ENCODE measurements around the gene ATXN1.
"Not testable (repeated sequence)": the region's sequence is repeated elsewhere in the genome, so short reads cannot be mapped to it uniquely, and the experiment has no call there.

Gene ATXN1

DNA sequence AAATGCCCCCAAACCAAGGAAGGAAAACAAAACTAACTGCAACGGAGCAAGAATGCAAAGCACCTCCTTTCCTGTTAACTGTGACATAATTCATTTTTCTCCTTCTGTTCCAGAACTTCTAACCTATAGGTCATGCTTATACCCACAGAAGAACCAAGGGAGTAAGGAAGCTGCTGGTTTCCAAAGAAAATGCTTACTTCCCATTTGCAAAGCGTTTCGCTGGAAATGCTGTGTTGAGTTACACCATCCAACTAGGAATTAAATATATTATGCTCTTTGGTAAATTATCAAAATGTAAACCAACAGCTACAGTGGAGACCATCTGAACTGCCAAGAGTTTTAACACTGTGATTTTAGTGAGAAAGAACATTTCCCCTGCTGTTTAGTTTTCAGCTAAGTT lies 42.9 kb downstream of the ATXN1 start:
- FAIRE-seq, result no peak

DNA sequence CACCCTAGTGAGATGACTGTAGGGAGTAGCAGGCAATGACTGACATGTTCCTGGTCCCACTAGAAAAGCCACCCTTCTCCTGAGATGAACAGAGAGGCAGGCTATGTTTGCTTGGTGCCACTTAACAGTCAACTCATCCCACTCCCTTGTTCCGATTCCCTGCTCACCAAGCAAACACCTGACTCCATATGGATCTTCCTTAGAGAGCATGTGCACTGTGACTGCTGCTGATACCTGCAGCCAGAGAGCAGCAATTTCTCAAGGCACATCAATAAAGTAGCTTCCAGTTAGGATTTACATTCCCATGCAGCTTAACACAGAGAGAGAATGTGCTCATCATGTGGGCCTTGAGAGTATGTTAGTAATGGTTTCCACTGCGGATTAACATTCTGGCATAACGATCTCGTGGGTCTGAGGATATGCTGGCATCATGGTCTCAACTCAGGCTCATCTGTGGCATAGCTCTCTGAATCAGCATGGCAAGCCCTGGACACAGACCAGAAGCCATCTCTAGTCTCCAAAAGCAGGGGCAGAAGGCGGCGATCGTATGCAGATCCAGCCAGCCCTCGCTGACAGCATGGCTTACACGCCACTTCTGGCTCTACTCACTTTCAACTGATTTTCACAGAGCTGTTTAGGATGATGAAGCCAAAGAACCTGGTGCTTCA lies 43.9 kb downstream of the ATXN1 start:
- FAIRE-seq, result no peak

DNA sequence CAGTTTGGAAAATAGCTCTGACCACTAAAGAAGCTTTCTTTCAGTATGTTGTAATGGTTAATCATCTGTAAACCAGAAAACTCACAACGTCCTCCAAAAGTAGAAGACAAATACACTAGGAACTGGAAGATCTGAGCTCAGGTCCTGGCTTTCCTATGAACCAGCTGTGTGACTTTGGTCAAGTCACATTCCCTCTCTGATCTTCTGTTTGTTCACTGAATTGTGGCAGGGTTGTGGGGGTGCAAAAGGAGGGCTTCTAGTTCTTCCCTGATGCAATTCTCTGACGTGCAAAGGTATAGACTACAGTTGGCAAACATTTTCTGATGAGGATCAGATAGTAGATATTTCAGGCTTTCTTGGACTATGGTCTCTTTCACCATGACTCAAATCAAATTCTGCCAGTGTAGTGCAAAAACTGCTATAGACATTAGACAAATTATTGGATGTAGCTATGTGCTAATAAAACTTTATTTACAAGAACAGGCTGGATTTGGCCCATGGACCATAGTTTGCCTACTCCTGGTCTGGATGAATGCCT lies 44.9 kb downstream of the ATXN1 start:
- FAIRE-seq, result no peak

DNA sequence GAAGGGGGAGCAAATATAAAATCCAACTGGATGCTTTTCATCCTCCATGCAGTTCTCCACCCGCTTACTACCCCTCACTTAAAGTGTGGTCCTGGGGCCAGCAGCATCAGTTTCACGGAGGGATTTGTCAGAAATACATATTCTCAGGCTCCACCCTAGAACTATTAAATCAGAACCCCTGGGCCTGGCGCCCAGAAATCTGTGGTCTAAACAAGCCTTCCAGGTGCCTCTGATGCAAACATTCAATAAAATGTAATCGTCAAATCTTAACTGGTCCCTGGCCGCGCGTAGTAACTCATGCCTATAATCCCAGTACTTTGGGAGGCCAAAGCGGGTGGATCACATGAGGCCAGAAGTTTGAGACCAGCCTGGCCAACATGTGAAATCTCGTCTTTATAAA lies 47.7 kb downstream of the ATXN1 start:
- FAIRE-seq, result no peak

DNA sequence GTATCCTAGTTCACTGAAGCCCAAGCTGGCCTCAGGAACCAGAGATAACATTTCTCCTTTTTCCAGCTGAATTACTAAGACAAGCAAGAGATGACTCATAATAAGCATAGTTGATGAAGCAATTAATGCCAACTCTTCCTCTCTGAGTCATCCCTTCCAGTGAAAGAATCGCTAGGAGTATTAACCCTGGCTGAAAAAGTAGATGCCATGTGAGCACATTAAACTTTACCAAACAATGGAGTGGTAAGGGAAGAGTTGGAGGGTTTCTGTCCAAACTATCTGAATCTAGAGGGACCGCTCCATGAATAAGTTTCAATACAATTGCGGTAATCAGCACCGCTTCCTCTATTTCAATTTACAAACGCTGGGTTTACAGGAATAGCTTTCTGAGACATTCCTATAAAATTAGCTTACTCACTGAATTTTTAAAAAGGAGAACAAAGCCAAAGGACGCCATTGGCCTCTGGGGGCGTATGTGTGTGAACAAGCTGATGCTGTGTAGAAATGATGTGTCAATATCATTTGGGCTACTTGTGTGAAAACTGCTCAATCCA lies 48.3 kb downstream of the ATXN1 start:
- FAIRE-seq, result no peak

DNA sequence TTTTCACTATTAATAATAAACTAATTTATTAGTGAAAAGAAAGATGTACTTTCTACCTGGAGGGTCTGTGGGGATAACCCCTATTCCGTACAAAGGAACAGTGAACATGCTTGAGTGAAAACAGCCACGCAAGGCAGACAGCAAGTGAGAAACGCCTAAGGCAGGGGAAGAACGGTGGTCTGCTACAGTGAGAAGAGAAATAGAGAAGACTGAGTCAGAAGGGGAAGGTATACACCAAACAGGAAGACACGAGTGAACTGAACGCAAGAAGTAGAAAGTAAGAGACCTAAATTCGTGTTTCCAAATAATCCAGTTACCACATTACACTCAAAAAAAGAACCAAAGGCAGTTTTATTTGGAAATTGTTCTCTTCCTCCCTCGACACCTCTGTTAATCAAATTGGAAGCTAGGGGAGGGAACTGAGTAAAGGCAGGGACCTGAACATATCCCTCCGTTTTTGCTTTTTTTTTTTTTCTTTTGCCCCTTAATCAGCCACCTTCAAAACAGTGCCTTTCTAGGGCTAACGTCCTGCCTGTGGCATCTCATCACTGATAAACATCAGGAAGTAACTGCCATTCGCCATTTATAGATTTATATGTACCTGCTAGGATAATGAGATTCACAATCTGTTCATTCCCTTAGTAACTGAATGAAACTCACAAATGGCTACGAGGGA lies 48.9 kb downstream of the ATXN1 start:
- no peak for FAIRE-seq

DNA sequence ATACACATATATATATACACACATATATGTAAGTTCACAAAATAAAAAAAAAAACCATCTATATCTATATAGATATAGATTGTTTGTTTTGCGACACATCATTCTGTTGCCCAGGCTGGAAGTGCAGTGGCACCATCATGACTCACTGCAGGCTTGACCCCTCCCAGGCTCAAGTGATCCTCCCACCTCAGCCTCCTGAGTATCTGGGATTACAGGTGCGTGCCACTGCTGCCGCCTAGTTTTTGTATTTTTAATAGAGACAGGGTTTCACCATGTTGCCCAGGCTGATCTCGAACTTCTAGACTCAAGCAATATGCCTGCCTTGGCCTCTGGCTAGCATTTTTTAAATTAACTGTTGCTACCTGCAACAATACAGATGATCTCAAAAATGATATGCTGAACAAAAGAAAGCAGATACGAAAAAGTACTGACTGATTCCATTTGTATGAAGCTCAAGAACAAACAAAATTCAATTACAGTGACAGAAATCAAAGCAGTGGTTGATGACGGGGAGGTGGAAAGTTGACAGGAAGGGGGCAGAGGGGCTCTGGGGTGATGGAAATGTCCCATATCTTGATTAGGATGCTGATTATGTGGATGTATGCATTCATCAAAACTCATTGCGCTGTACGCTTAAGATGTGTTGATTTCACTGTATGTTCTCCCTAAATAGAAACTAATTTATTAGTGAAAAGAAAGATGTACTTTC lies 49.6 kb downstream of the ATXN1 start:
- no peak for FAIRE-seq

DNA sequence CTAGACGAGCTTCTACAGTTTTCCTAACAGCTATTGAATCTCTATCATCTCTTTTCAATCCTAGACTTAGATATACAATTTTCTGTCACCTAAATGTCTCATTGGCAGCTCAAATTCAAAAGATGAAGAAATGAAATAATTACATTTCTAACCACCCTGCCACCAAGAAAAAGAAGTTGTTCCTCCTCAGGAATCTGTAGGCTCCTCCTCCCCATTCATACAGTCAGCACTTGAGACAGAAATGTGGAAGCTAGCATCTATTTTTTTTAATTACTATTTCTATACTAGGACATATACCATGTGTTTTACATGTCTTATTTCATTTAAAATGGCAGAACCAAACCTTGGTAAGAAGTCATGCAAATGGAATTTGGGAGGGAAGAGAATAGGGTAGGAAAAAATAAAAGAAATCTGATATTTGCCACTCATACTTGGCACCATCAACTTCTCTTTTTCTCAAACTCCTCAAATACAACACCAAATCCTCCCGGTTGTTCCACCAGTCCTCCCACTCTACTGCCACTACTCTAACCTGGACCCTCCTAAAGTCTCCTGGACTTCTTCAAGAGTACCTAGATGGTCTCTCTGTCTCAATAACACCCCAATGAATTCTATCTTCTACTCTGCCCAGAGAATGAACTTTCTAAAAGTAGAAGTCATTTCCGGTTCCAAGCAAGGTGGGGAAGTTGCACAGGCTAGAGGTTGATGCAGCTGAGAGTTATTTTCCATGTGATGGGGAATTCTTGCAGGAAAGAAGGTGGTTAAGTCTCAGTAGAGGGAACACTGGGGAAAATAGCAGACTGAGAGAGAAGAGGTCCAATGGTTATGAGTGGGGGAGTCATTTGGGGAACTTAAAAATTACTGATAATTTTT lies 54.1 kb downstream of the ATXN1 start:
- FAIRE-seq, result no peak

DNA sequence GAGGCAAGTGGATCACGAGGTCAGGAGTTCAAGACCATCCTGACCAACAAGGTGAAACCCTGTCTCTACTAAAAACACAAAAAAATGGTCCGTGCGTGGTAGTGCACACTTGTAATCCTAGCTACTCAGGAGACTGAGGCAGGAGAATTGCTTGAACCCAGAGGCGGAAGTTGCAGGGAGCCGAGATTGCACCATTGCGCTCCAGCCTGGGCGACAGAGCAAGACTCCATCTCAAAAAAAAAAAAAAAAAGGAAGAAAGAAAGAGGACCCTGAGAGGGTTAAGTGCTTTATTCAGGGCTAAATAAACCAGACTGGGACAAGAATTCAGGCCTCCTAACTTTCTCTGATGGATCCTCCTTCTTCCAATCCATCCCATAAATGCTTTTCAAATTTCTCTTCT lies 54.8 kb downstream of the ATXN1 start:
- FAIRE-seq, result not testable (repeated sequence)

DNA sequence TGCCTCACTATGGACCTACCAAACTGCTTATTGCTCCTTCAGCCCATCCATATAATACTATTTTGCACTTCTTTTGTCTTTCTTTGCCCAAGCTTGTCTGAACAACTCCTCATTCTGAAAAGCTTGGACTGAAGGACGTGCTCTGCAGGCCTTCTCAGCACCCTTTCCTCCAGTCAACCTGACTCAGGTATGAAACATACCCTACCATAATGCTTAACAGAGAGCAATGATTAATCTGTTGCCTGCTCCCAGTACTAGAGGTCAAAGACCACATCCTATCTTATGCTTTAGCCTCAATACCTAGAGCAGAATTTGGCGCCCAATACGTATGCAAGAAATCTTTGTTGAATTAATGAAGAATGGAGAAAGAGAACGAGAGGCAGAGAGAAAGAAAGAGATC lies 55.2 kb downstream of the ATXN1 start:
- no peak for FAIRE-seq

DNA sequence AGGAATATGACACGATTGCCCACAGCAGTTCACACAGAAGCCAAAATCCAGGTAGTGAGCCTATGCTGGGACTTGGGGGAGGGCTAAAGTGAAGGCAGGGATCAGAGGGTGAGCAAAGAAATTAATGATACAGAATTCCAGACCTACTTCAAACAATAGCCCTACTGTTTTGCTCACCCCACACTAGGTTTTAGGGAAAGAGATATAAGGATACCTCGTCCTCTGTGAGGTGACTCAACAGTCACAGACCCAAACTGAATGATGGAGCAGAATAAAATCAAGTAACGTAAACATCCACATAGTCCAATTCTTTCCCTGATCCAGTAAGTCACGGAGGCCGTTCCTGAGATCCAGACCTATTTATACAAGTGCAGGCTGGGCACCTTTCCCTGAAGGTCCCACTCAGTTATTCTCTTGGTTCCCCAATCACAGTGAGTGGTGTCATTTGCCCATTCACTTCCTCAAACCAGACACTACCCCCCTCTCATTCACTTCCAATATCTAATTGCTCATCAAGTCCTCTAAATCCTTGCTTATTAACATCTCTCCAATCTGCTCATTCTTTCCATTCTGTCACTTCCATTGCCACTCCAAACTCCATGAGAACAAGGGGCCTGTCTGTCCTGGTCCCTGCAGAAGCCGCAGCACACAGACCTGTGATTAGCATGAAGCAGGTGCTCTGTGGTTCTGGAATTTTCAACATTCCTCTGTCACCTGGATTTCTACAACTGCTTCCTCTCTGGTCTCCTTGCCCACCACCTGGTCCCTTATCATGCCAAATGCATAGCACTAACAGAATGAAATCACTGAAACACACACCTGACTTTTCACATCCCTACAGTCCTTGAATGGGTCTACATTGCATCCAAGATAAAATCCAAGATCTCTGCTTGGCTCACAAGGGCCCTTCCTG lies 55.9 kb downstream of the ATXN1 start:
- FAIRE-seq, result no peak

DNA sequence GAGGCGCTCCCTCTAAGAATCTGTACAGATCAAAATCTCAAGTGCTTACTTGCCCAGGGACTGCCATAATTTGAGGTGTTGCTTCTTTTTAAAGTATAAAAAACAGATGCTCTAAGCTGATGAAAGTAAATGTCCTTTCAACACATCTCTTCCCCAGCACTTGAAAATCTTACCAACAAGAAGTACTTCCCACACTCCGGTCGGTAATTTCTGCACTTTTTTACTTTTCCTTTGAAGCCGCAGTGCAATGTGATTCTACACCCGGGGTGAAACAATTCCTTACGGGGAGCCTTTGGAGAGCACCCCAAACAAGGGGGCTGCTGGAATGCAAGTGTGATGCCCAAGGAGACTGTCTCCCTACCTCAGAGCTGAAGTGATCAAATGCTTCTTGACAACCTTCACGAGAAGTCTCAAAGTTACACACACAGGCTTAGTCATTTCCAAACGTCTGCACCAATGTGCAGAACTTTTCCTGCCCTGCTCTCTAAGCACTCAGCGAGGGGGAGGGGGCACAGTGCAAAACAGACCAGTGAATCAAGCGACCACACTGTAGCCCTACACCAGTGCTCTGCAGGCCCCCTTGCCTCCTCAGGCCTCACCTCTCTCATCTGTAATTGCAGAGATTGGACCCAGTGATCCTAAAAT lies 56.7 kb downstream of the ATXN1 start:
- FAIRE-seq, result no peak

DNA sequence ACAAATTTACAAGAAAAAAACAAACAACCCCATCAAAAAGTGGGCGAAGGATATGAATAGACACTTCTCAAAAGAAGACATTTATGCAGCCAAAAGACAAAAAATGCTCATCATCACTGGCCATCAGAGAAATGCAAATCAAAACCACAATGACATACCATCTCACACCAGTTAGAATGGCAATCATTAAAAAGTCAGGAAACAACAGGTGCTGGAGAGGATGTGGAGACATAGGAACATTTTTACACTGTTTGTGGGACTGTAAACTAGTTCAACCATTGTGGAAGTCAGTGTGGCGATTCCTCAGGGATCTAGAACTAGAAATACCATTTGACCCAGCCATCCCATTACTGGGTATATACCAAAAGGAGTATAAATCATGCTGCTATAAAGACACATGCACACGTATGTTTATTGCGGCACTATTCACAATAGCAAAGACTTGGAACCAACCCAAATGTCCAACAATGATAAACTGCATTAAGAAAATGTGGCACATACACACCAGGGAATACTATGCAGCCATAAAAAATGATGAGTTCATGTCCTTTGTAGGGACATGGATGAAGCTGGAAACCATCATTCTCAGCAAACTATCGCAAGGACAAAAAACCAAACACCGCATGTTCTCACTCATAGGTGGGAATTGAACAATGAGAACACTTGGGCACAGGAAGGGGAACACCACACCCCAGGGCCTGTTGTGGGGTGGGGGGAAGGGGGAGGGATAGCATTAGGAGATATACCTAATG lies 58.5 kb downstream of the ATXN1 start:
- not testable (repeated sequence) for FAIRE-seq

DNA sequence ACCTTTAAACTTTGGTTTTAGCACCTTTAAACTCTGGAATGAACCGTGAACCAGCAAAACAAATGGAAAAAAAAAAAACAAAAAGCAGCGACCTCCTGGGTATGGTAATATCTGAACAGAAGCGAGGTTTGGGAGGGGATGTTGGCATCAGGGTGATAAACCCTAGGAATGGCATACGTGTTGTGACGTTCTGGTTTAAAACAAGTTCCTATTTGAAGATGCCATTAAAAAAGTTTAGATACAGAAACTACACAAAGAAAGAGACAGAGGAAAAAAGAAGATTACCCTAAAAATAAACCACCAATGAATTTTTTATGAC lies 60.4 kb downstream of the ATXN1 start:
- FAIRE-seq, result no peak

DNA sequence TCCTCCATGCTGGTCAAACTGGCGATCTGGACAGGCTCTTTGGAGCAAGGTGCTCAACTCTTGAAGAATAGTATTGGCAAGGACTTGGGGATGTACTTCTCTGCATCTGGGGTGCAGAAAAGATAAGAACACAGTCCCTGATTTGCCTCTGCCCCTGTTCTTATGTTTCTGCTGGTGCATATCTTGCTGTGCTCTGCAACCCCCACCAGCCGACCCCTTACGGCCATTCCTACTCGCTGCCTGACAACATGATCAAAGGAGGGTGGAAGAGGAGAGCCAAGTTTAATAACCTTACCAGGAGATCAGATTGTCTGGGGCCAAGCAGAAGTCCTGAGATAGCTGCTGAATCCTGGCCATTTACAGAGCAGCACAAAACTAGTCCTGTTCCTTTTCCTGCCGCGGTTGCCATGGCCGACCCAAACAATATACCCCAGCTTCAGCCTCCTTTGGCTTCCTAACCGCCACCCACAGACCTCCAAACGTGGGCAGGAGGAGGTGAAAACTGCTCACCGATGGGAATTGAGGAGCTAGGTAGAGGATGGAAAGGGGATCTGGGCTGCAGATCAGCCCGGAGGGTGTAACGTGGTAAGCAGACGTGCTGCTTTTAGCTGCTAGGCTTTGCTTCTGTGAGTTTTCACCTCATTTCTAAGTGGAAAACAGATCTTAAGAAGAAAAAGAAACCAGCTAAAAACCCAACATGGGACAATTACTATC lies 60.9 kb downstream of the ATXN1 start:
- FAIRE-seq, result no peak

DNA sequence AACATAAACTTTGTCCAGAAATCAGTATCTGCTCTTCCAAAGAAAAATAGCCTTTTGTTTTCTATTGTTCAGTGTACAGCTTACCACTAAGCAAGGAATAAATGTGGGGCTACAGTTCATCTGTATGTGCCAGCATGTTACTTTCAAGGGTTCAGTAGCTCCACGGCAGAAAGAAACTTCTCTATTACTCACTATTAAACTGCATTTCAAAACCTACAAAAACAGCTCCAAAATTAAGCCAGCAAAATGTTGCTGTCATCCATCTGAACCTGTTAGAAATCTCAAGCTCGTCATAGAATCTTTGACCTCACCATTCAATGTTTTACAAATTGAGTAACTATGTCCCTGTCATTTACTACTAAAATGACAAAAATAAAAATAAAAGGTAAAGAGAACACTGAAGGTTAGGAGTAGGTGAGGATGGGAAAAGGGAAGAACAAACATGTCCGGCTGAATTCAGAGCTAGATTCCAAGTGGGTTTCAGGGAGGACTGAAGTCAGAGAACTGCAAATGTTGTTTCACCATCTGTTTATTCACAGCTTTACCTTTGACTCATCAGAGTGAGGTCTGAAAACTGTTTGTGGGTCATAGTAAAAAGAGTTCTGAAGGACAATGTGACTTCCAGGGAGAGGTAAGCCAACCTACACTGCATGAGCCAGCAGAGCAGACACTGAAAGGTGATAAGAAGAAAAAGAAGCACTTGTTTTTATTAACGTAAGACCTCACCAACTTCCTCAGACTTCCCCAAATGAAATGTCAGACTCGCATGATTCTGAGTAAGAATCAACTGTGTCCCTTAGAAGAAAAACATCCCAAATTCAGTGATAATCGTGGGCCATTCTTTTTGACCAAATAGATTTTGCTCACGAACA lies 62.0 kb downstream of the ATXN1 start:
- FAIRE-seq, result no peak

DNA sequence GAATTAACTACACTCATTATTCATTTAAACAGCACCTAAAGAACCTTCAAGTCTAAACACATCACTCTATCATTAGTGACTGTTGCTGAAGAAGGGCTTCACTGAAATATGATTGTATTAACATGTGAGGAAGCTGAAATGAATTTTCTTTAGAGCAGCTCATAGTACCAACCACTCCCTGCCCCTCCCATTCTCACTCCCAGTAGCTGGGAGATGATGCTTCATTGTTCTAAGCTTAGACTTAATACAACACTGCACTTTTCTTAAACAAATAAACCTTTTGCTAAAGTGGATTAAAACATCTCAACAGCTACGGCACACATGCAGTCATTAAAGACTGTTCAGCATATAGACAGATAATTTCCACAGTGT lies 63.1 kb downstream of the ATXN1 start:
- FAIRE-seq, result no peak

DNA sequence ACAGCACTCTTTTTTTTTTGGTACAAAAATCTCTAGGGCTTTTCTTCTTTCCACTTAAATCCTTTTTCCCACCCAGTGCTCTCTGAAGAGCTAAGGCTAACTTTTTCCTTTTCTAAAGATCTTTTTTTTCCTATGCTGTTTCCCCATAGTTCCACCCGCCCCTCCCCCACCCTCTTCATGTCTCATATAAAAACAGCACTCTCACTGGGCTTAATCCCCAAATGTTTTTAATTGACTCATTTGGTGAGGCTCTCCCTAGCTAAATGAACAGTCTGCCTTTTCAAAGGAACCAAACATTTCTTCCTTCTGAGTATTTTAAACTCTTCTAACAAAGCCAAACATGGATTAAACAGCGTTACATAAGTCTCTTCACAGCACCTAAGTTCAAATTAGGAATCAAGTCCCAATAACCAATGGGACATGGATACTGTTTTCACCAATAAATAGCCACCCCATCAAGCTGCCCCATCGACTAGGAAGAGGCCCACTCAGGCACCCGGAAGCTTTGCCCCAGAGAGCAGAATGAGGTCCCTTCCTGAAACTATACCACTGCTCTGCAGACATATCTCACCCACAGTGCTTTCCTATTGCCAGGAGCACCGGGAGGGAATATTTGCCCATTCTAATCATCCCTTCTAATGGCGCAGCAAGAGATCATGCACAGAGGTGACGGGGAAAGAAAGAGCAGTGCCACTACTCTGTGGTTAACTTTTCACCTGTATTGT lies 63.7 kb downstream of the ATXN1 start:
- no peak for FAIRE-seq
